ENCODE data around the gene MAP2K3. TPM values are rescaled to one million over a fixed set of nuclear protein-coding genes. Genes with fewer than 3 reads are reported as not detected.

Gene MAP2K3
- total RNA-seq, 1 experiment from 2014 or later = 98.1 TPM

DNA sequence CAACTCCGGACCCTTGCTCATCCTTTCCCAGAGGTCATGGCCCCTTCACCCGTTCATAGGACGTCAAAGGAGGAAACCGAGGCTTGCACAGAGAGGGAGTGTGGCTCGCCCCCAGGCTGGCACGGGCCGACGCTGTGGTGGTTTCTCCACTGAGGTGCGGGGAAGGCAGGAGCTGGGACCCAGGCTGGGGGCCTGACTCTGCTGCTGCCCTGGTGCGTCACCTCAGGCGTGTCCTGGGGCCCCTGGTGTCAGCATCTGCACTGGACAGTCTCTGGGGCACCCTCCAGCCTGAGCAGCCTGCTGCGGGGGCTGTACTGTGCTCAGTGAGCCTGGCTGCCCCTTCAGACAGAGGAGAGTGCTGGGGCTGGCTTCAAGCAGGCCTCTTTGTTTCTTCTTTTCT lies 7.4 kb downstream of the MAP2K3 start:
- Histone ChIP-seq H3K9me3 (ENCODE audit: insufficient read depth, low read depth) (no peaks in the 10 kb centered on the region), H3K9me2 (ENCODE audit: insufficient read depth) (no peaks in the 10 kb centered on the region), H3K36me3 (ENCODE audit: low read depth) (no peaks in the 10 kb centered on the region), H3K27ac (no peak overlapping the region), H3K4me3 (no peak overlapping the region), H2AFZ (no peak overlapping the region), H4K20me1 (ENCODE audit: insufficient read depth) (peaks cover 65% of the 10 kb centered on the region), H3K4me1 (replicated peaks; ENCODE audit: insufficient read depth) (peaks cover 21% of the 10 kb centered on the region), H3K4me2 (no peak overlapping the region), H3F3A (ENCODE audit: insufficient read depth, low read depth) (peaks cover 20% of the 10 kb centered on the region), H3K79me2 (ENCODE audit: low read depth) (peaks cover 89% of the 10 kb centered on the region), H3K27me3 (ENCODE audit: insufficient read depth, low read depth) (no peaks in the 10 kb centered on the region)
- no TSS peak for BruUV-seq (replicated peaks)
- ChIA-PET CTCF (no interaction called here), POLR2A (ENCODE audit: unreplicated experiment) (no interaction called here)
- TF ChIP-seq EZH2 (IDR thresholded peaks at IDR 0.05; ENCODE audit: low read depth) = no peak
- TF ChIP-seq, protein P1, sequence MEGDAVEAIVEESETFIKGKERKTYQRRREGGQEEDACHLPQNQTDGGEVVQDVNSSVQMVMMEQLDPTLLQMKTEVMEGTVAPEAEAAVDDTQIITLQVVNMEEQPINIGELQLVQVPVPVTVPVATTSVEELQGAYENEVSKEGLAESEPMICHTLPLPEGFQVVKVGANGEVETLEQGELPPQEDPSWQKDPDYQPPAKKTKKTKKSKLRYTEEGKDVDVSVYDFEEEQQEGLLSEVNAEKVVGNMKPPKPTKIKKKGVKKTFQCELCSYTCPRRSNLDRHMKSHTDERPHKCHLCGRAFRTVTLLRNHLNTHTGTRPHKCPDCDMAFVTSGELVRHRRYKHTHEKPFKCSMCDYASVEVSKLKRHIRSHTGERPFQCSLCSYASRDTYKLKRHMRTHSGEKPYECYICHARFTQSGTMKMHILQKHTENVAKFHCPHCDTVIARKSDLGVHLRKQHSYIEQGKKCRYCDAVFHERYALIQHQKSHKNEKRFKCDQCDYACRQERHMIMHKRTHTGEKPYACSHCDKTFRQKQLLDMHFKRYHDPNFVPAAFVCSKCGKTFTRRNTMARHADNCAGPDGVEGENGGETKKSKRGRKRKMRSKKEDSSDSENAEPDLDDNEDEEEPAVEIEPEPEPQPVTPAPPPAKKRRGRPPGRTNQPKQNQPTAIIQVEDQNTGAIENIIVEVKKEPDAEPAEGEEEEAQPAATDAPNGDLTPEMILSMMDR (conservative IDR thresholded peaks at IDR 0.05) = no peak
- intact Hi-C loops (cut with micrococcal nuclease; ENCODE audit: unreplicated experiment) = no loop called here
- no peak for DNase-seq

DNA sequence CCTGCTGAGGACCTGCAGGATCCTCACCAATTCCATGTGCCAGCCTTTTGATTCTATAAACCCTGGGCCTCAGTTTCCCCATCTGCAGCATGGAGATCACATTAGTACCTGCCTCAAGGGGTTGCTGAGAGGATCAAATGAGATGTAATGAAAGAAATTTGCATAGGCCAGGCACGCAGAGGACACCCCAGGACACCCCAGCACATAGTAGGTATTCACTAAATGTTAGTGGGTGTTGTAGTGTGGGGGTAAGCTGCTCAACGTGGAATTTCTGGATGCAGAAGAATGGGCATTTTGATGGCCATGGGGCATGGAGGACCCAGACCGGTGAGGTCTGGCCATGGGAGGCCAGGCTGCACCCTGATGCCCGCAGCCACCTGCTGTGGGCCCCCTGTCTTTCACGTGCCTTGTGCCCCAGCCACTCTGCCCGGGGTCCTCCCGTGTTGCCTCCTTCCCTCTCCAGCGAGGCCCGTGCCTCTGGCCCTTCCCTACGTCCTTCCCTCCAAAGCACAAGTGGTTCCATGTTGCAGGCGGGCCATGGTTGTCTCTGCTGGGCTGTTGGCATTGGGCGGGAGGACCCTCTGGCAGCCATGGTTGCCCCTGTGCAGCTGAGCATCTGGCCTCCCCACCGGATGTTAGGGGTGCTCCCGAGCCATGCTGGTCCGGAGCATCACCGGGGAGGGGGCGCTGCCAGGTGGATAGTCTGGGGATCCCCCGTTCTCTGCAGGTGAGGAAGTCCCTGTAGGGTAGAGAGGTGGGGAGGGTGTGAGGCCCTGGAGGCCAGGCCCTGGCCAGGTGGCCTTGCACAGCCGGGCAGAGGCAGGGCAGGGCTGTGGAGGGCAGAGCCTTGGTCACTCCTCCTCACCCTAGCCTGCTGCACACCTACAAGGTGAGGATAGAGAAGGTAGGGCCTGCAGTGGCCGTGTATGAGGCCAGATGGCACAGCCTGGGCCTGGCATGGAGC lies 8.6 kb downstream of the MAP2K3 start:
- Histone ChIP-seq H3K9me3 (ENCODE audit: insufficient read depth, low read depth) (no peaks in the 10 kb centered on the region), H3K27ac (no peak overlapping the region), H3K79me2 (ENCODE audit: low read depth) (peaks cover 81% of the 10 kb centered on the region), H3K4me2 (no peak overlapping the region), H3F3A (ENCODE audit: insufficient read depth, low read depth) (peaks cover 12% of the 10 kb centered on the region; the same call in 1 of the 2 replicates), H2AFZ (no peak overlapping the region), H3K4me1 (replicated peaks; ENCODE audit: insufficient read depth) (peaks cover 11% of the 10 kb centered on the region), H3K9me2 (ENCODE audit: insufficient read depth) (no peaks in the 10 kb centered on the region), H3K4me3 (no peak overlapping the region), H3K27me3 (ENCODE audit: insufficient read depth, low read depth) (no peaks in the 10 kb centered on the region), H3K36me3 (ENCODE audit: low read depth) (no peaks in the 10 kb centered on the region), H4K20me1 (ENCODE audit: insufficient read depth) (peaks cover 77% of the 10 kb centered on the region)
- no peak for TF ChIP-seq EZH2 (IDR thresholded peaks at IDR 0.05; ENCODE audit: low read depth)
- no peak for DNase-seq
- BruUV-seq (replicated peaks) = no TSS peak
- intact Hi-C loops (cut with micrococcal nuclease; ENCODE audit: unreplicated experiment) = no loop called here
- ChIA-PET CTCF (no interaction called here), POLR2A (ENCODE audit: unreplicated experiment) (no interaction called here)

DNA sequence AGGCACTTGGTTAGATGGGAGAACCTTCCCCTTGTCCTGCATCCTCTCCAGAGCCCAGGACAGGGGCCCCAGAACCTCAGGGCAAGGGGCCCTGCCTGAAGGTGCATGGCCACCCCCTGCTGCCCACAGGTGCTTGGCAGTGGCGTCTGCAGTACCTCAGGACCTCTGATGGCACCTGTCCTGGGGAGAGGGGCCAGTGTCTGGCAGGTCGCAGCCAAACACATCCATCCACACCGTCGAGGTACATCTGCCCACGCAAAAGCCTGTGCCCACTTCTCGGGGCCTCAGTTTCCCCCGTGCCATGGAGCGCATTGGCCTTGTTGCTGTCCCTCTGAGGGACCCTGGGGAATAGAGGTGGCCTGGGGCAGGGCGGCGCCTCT lies 9.3 kb downstream of the MAP2K3 start:
- POLR2A ChIA-PET (ENCODE audit: unreplicated experiment) = no interaction called here
- BruUV-seq (replicated peaks) = no TSS peak
- H3K36me3 ChIP-seq (ENCODE audit: low read depth) = no peaks in the 10 kb centered on the region
- H3K27ac ChIP-seq = no peak overlapping the region
- CTCF ChIA-PET = no interaction called here
- TF ChIP-seq EZH2 (IDR thresholded peaks at IDR 0.05; ENCODE audit: low read depth) = no peak
- TF ChIP-seq, protein P1 (conservative IDR thresholded peaks at IDR 0.05) = no peak
- H4K20me1 ChIP-seq (ENCODE audit: insufficient read depth) = peaks cover 77% of the 10 kb centered on the region
- intact Hi-C loops (cut with micrococcal nuclease; ENCODE audit: unreplicated experiment) = no loop called here
- peaks cover 74% of the 10 kb centered on the region for H3K79me2 ChIP-seq (ENCODE audit: low read depth)
- no peak for DNase-seq
- peaks cover 6% of the 10 kb centered on the region; the same call in 1 of the 2 replicates for H3F3A ChIP-seq (ENCODE audit: insufficient read depth, low read depth)
- H3K27me3 ChIP-seq (ENCODE audit: insufficient read depth, low read depth) = no peaks in the 10 kb centered on the region
- H2AFZ ChIP-seq = no peak overlapping the region
- no peak overlapping the region for H3K4me3 ChIP-seq
- no peaks in the 10 kb centered on the region for H3K9me2 ChIP-seq (ENCODE audit: insufficient read depth)
- peaks cover 5% of the 10 kb centered on the region for H3K4me1 ChIP-seq (replicated peaks; ENCODE audit: insufficient read depth)
- H3K9me3 ChIP-seq (ENCODE audit: insufficient read depth, low read depth) = no peaks in the 10 kb centered on the region
- no peak overlapping the region for H3K4me2 ChIP-seq

Measured in PC-9 (cell line).